HG03025 (cell line): ENCODE data around the gene RAB15.
"Not testable (repeated sequence)": the region's sequence is repeated elsewhere in the genome, so short reads cannot be mapped to it uniquely, and the experiment has no call there.

ENCODE experiments used
- ATAC-seq: cut with Tn5 transposase; IDR thresholded peaks from one replicate; pipeline ENCODE4 v1.9.1; 2021; ENCODE audit warnings: mild to moderate bottlenecking, moderate library complexity; ENCODE audit not compliant: unreplicated experiment, low FRiP score

The RAB15 gene

DNA sequence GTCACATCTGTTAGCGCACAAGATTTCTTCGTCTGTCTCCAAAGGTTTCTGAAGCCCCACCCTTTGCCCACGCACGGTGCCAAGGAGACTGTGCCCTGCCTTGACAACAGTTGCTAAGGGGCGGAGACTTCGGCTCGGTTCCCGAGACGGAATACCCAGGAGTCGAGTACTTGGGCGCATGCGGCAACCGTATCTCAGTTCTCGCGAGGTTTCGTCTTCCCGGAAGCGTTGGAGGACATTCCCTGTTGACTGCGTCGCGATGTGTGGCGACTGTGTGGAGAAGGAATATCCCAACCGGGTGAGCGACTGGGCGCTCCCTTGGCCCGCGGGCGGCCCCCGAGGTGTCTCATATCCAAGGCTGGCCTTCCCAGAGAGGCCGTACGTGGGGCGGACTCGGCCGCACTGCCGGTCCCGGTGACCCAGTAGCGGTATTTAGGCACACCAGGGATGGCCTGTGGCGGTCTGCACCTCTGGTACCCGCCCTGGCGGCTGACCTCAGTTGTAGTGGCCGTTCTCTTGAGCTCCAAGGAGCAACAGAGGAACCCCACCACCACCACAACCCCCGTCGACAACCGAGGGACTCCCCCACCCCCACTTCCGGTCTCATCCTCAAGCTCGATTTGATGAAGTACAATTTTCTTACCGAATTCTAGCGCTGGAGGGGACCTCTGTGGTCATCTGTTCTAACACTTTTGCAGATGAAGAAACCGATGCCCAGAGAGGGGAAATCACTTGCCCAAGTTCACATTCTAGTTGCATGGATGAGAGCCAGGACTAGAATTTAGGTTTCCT, 57.7 kb downstream of the RAB15 start, which contains the start of gene CHURC1:
TSS of gene CHURC1 (plus strand) at position 219 of the 792 bp plus-strand sequence. CDS start at position 260, 41 bp downstream.
- peak; percentile 97 for ATAC-seq

DNA sequence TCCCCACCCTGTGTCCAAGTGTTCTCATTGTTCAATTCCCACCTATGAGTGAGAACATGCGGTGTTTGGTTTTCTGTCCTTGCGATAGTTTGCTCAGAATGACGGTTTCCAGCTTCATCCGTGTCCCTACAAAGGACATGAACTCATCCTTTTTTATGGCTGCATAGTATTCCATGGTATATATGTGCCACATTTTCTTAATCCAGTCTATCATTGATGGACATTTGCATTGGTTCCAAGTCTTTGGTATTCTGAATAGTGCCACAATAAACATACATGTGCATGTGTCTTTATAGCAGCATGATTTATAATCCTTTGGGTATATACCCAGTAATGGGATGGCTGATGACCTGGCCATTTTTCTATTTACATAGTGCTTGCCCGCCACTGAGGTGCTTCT, 58.7 kb downstream of the RAB15 start:
- not testable (repeated sequence) for ATAC-seq

DNA sequence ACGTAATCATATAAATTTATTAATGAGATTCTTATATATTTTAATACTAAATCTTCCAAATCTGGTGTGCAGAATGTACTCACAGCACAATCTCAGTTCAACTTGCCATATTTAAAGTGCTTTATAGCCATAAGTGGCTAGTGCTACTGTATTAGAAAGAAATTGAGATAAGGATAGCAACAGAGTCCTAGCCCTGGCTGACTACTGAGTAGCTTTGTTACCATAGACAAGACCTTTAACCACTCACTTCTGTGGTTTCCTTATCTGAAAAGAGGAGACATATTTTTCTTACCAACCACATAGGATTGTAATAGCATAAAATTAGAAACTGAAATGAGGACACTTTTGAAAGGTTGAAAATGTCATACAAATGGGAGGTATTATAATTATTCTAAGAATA, 59.9 kb downstream of the RAB15 start:
- ATAC-seq = no peak

DNA sequence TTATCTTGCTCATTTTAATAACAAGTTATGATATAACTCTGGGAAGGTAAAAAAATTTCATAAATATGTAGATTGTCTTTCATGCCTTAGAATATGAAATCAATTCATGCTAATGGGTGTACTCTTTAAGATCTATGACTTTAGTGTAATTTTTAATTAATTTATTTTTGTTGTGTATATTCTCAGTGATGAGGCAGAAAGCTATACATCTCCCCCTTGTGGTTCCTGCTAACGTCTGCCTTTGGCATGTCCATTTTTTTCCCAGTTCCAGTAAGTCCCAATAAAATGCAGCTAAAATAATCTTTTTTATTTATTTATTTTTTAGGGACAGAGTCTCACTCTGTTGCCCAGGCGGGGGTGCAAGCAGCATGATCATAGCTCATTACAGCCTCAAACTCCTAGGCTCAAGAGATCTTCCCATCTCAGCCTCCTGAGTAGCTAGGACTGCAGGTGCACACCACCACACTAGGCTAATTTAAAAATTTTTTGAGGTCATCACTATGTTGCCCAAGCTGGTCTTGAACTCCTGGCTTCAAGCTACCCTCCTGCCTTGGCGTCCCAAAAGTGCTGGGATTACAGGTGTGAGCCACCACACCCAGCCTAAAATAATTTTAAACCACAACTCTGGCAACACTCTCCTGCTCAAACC, 61.2 kb downstream of the RAB15 start:
- ATAC-seq = no peak

DNA sequence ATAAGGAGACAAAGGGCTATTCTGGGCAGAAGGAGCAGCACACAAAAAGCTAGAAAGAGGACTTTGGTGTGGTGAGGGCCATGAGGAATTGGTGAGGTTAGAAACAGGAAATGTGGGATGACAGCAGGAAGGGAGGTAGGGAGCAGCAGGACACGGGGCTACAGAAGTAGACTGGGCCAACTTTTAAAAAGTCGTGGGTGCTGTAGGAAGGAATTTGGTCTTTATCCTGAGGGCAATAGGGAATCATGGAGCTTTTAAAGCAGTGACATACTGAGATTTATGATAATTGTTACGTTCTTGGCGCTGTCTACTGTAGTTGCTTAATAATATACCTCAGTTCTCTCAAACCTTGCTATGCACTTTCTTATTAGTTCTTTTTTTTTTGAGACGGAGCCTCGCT, 66.1 kb downstream of the RAB15 start:
- no peak for ATAC-seq

DNA sequence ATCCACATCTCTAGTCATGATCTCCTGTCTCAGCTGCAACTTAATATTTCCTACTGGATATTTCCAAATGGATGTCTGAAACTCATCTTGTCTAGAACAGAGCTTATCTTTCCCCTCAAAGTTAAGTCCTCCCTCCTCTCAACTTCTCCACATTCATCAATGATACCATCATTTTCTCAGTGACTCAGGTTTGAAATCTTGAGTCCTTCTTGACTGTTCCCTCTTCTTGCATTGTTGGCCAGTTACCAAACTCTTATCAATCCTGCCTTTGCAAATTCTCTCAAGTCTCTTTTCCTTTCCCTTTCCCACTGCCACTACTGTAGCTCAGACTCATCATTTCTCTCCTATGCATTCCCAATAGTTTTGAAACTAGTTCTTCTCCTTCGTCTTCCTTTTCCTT, 72.2 kb downstream of the RAB15 start:
- ATAC-seq = no peak
